ENCODE results near the gene SIN3A. TPM values are rescaled to one million over a fixed set of nuclear protein-coding genes. Genes with fewer than 3 reads are reported as not detected.

Gene SIN3A
- total RNA-seq, 4 donors from 2014 or later: 31.5 to 53.6 (median 35.2) TPM

GRCh38 chr15:75356517-75356916 lies 95.0 kb downstream of the SIN3A start:
- no peak for DNase-seq
- no peak for TF ChIP-seq POLR2A (IDR thresholded peaks at IDR 0.05)
- TF ChIP-seq CTCF (IDR thresholded peaks at IDR 0.05): no peak

GRCh38 chr15:75356006-75356405 lies 95.5 kb downstream of the SIN3A start:
- no peak overlapping the region for H3K4me3 ChIP-seq
- no peaks in the 10 kb centered on the region for H3K9me3 ChIP-seq
- TF ChIP-seq CTCF (IDR thresholded peaks at IDR 0.05) (no peak), POLR2A (IDR thresholded peaks at IDR 0.05) (no peak)
- DNase-seq: no peak
- peaks cover 0 to 5% (median 0%) of the 10 kb centered on the region in 4 donors for H3K4me1 ChIP-seq
- H3K36me3 ChIP-seq: peaks cover 0 to 51% (median 0%) of the 10 kb centered on the region in 3 donors
- no peak overlapping the region for H3K27ac ChIP-seq
- H3K27me3 ChIP-seq: no peaks in the 10 kb centered on the region

More at GRCh38 chr15:75356517-75356916, 95.0 kb downstream of the SIN3A start:
- no peak overlapping the region for H3K27ac ChIP-seq
- peaks cover 0 to 56% (median 0%) of the 10 kb centered on the region in 3 donors for H3K36me3 ChIP-seq
- no peaks in the 10 kb centered on the region for H3K9me3 ChIP-seq
- no peaks in the 10 kb centered on the region for H3K27me3 ChIP-seq
- H3K4me3 ChIP-seq: no peak overlapping the region
- peaks cover 0 to 5% (median 0%) of the 10 kb centered on the region in 4 donors for H3K4me1 ChIP-seq

- Histone ChIP-seq H3K9me3 (peaks cover 0 to 6% (median 0%) of the 10 kb centered on the region in 4 donors), H3K27ac (no peak overlapping the region), H3K4me3 (no peak overlapping the region), H3K27me3 (no peaks in the 10 kb centered on the region), H3K36me3 (peaks cover 0 to 45% (median 0%) of the 10 kb centered on the region in 3 donors), H3K4me1 (peaks cover 0 to 5% (median 0%) of the 10 kb centered on the region in 4 donors)
- TF ChIP-seq POLR2A (IDR thresholded peaks at IDR 0.05) (no peak), CTCF (IDR thresholded peaks at IDR 0.05) (no peak)
- no peak for DNase-seq
Measured at GRCh38 chr15:75355369-75355768, 96.1 kb downstream of the SIN3A start.

GRCh38 chr15:75354454-75354853 lies 97.0 kb downstream of the SIN3A start:
- DNase-seq: no peak
- peaks cover 0 to 37% (median 0%) of the 10 kb centered on the region in 3 donors for H3K36me3 ChIP-seq
- TF ChIP-seq CTCF (IDR thresholded peaks at IDR 0.05) (no peak), POLR2A (IDR thresholded peaks at IDR 0.05) (no peak)

GRCh38 chr15:75353604-75354003 lies 97.9 kb downstream of the SIN3A start:
- H3K27me3 ChIP-seq: no peaks in the 10 kb centered on the region
- DNase-seq: no peak
- H3K4me1 ChIP-seq: peaks cover 0 to 12% (median 5%) of the 10 kb centered on the region in 4 donors
- no peak overlapping the region for H3K4me3 ChIP-seq
- peaks cover 0 to 22% (median 0%) of the 10 kb centered on the region in 4 donors for H3K9me3 ChIP-seq
- no peak overlapping the region for H3K27ac ChIP-seq
- peaks cover 0 to 28% (median 0%) of the 10 kb centered on the region in 3 donors for H3K36me3 ChIP-seq
- TF ChIP-seq POLR2A (IDR thresholded peaks at IDR 0.05): no peak
- no peak for TF ChIP-seq CTCF (IDR thresholded peaks at IDR 0.05)

More at GRCh38 chr15:75354454-75354853, 97.0 kb downstream of the SIN3A start:
- Histone ChIP-seq H3K9me3 (peaks cover 0 to 14% (median 0%) of the 10 kb centered on the region in 4 donors), H3K27ac (no peak overlapping the region), H3K27me3 (no peaks in the 10 kb centered on the region), H3K4me1 (peaks cover 0 to 5% (median 2%) of the 10 kb centered on the region in 4 donors), H3K4me3 (no peak overlapping the region)

All from Peyer's patch (tissue), 4 donors.